Astrocyte (in vitro differentiated cells and primary cell): ENCODE data around the gene ABHD2.

Source experiments
- EZH2 ChIP-seq: IDR thresholded peaks from 2 replicates; pipeline ENCODE4 v1.6.1; 2012; ENCODE audit warnings: mild to moderate bottlenecking, low read length, inconsistent platforms; ENCODE audit not compliant: insufficient read depth
- TF ChIP-seq, protein P1 (sequence below): IDR thresholded peaks from 2 replicates; pipeline ENCODE4 v1.5.1; 2011; ENCODE audit warnings: low read depth, mild to moderate bottlenecking, inconsistent platforms, low read length, moderate library complexity; ENCODE audit not compliant: insufficient read depth

GRCh38 chr15:89244574-89244903 is 156.3 kb downstream of the ABHD2 start:
- TF ChIP-seq, protein P1, sequence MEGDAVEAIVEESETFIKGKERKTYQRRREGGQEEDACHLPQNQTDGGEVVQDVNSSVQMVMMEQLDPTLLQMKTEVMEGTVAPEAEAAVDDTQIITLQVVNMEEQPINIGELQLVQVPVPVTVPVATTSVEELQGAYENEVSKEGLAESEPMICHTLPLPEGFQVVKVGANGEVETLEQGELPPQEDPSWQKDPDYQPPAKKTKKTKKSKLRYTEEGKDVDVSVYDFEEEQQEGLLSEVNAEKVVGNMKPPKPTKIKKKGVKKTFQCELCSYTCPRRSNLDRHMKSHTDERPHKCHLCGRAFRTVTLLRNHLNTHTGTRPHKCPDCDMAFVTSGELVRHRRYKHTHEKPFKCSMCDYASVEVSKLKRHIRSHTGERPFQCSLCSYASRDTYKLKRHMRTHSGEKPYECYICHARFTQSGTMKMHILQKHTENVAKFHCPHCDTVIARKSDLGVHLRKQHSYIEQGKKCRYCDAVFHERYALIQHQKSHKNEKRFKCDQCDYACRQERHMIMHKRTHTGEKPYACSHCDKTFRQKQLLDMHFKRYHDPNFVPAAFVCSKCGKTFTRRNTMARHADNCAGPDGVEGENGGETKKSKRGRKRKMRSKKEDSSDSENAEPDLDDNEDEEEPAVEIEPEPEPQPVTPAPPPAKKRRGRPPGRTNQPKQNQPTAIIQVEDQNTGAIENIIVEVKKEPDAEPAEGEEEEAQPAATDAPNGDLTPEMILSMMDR: no peak
- no peak for TF ChIP-seq EZH2
